ENCODE data around the gene RPLP2. TPM values are rescaled to one million over a fixed set of nuclear protein-coding genes. Genes with fewer than 3 reads are reported as not detected.

Gene RPLP2
- total RNA-seq, 2 donors from 2014 or later: 170 to 221 TPM

GRCh38 chr11:802693-803466, 6.9 kb upstream of the RPLP2 start:
- DNase-seq (ENCODE audit: low spot score): no peak
- Histone ChIP-seq H3K9me3 (no peaks in the 10 kb centered on the region), H3K27me3 (replicated peaks; ENCODE audit: insufficient read depth) (no peaks in the 10 kb centered on the region), H3K36me3 (peaks cover 18% of the 10 kb centered on the region), H3K4me1 (ENCODE audit: control insufficient read depth in 1 of 2, low read depth in 2 of 2) (peaks cover 9 to 29% of the 10 kb centered on the region in 2 donors), H3K4me3 (no peak overlapping the region), H3K27ac (no peak overlapping the region)
- no peak for ATAC-seq (ENCODE audit: insufficient number of reproducible peaks, low FRiP score, low read depth)
- no peak for TF ChIP-seq CTCF (IDR thresholded peaks at IDR 0.05)

GRCh38 chr11:803467-803742, 6.4 kb upstream of the RPLP2 start:
- Histone ChIP-seq H3K9me3 (no peaks in the 10 kb centered on the region), H3K27ac (no peak overlapping the region), H3K4me1 (ENCODE audit: control insufficient read depth in 1 of 2, low read depth in 2 of 2) (peaks cover 11 to 31% of the 10 kb centered on the region in 2 donors), H3K27me3 (replicated peaks; ENCODE audit: insufficient read depth) (no peaks in the 10 kb centered on the region), H3K36me3 (peaks cover 18% of the 10 kb centered on the region), H3K4me3 (no peak overlapping the region)
- TF ChIP-seq CTCF (IDR thresholded peaks at IDR 0.05): no peak
- DNase-seq (ENCODE audit: low spot score) (no peak), ATAC-seq (ENCODE audit: insufficient number of reproducible peaks, low FRiP score, low read depth) (no peak)

- TF ChIP-seq CTCF (IDR thresholded peaks at IDR 0.05): no peak
- Histone ChIP-seq H3K9me3 (no peaks in the 10 kb centered on the region), H3K4me1 (ENCODE audit: control insufficient read depth in 1 of 2, low read depth in 2 of 2) (peaks cover 14 to 36% of the 10 kb centered on the region in 2 donors), H3K27ac (peak overlapping the region in 1 of 2 donors; percentile 4), H3K36me3 (peaks cover 18% of the 10 kb centered on the region), H3K27me3 (replicated peaks; ENCODE audit: insufficient read depth) (no peaks in the 10 kb centered on the region), H3K4me3 (peak overlapping the region; percentile 81)
- DNase-seq (ENCODE audit: low spot score): no peak
- no peak for ATAC-seq (ENCODE audit: insufficient number of reproducible peaks, low FRiP score, low read depth)
These were observed 5.8 kb upstream of the RPLP2 start for GRCh38 chr11:803770-804598.

- Histone ChIP-seq H3K36me3 (peaks cover 18% of the 10 kb centered on the region), H3K27me3 (replicated peaks; ENCODE audit: insufficient read depth) (no peaks in the 10 kb centered on the region), H3K4me3 (peak overlapping the region; percentile 81), H3K27ac (peak overlapping the region; percentile 4 to 90), H3K9me3 (no peaks in the 10 kb centered on the region), H3K4me1 (ENCODE audit: control insufficient read depth in 1 of 2, low read depth in 2 of 2) (peaks cover 14 to 37% of the 10 kb centered on the region in 2 donors)
- ATAC-seq (ENCODE audit: insufficient number of reproducible peaks, low FRiP score, low read depth): no peak
- no peak for TF ChIP-seq CTCF (IDR thresholded peaks at IDR 0.05)
- DNase-seq (ENCODE audit: low spot score): no peak
These were observed 5.2 kb upstream of the RPLP2 start for GRCh38 chr11:804599-804964.

All from thoracic aorta (tissue), 2 donors.